HG03159 (cell line): ENCODE data around the gene CDC42SE1.

Experiments
- ATAC-seq: cut with Tn5 transposase; IDR thresholded peaks from one replicate; pipeline ENCODE4 v1.9.1; 2021; ENCODE audit warnings: mild to moderate bottlenecking, moderate library complexity; ENCODE audit not compliant: unreplicated experiment

Gene CDC42SE1

GRCh38 chr1:151009674-151010345 lies 49.6 kb downstream of the CDC42SE1 start:
- ATAC-seq = no peak

GRCh38 chr1:151009206-151009587 lies 50.2 kb downstream of the CDC42SE1 start:
- ATAC-seq = no peak

GRCh38 chr1:151008244-151009205 lies 50.9 kb downstream of the CDC42SE1 start, which contains the start of gene PRUNE1:
Gene PRUNE1 (plus strand): TSS chr1:151008449. CDS start chr1:151008633, 184 bp downstream.
- peak; percentile 64 for ATAC-seq

- no peak for ATAC-seq
Measured at GRCh38 chr1:151007853-151008243, 51.6 kb downstream of the CDC42SE1 start.

GRCh38 chr1:151006327-151007052 lies 52.9 kb downstream of the CDC42SE1 start, which contains the start of gene MINDY1:
Gene MINDY1 (minus strand): TSS chr1:151006902. CDS start chr1:151002617, 4,285 bp downstream.
- ATAC-seq = no peak

GRCh38 chr1:151005729-151006319 lies 53.6 kb downstream of the CDC42SE1 start:
- ATAC-seq = no peak

- ATAC-seq = no peak
Measured at GRCh38 chr1:151003180-151003579, 56.2 kb downstream of the CDC42SE1 start.

GRCh38 chr1:151002611-151003010 lies 56.8 kb downstream of the CDC42SE1 start:
- ATAC-seq = no peak

GRCh38 chr1:151002051-151002450 lies 57.4 kb downstream of the CDC42SE1 start:
- no peak for ATAC-seq

- ATAC-seq = no peak
Measured at GRCh38 chr1:151001602-151002001, 57.8 kb downstream of the CDC42SE1 start.
